OCI-LY1 (cell line): ENCODE measurements around the gene SLC6A18.

ENCODE experiments used
- EZH2 ChIP-seq: fragments of 200-600 bp; sonication (generic), shearing (Covaris generic); IDR thresholded peaks from 2 replicates; pipeline ENCODE4 v1.8.0; 2017; ENCODE audit warnings: borderline replicate concordance, mixed run types, mild to moderate bottlenecking, antibody characterized with exemption, low read length, moderate library complexity, mixed read lengths
- TF ChIP-seq, protein P1 (sequence below): fragments of 200-600 bp; sonication (generic), shearing (Covaris generic); IDR thresholded peaks from 2 replicates; pipeline ENCODE4 v1.5.1; 2017; ENCODE audit warnings: mild to moderate bottlenecking, antibody characterized with exemption, low read length, moderate library complexity, mixed read lengths

DNA sequence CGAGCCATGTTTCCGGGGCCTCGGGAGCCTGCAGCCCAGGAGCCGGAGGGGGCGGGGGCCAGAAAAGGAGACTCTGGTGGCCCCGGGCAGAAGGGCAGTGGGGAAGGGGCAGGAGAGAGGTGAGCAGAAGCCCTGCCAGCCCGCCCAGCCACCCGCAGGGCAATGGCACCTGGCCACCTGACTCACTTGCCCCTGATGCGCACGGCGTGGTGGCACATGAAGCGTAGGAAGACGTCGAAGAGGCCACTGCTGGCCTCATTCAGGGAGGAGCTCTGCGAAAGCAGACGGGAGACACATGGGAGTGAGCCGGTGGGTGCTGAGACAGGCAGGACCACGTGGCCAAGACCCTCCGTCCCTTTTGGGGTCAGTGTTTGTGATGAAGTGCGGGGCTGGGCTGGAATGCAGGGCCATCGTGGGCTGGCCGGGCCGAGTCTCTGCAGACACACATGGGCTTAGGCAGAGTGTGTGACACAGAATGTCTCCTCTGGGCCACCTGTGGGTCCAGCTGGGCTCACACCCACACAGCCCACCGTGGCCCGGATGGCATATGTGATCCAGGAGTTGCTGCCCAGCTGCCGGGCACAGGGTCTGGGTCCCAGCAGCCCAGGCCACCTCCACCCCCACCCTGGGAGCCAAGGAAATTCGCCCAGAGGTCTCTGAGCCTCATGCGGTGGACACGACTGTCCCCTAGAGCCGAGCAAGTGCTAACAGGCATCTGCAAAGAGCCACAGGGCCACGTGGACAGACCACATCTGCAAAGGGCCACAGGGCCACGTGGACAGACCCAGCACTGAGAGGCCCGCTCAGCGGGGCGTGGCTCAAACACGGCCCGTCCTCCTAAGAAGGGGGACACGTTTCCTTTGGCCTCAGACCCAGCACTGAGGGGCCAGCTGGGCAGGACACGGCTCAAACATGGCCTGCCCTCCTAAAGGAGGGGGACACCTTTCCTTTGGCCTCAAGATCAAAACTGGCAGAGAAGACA lies 46.0 kb downstream of the SLC6A18 start:
- TF ChIP-seq, protein P1, sequence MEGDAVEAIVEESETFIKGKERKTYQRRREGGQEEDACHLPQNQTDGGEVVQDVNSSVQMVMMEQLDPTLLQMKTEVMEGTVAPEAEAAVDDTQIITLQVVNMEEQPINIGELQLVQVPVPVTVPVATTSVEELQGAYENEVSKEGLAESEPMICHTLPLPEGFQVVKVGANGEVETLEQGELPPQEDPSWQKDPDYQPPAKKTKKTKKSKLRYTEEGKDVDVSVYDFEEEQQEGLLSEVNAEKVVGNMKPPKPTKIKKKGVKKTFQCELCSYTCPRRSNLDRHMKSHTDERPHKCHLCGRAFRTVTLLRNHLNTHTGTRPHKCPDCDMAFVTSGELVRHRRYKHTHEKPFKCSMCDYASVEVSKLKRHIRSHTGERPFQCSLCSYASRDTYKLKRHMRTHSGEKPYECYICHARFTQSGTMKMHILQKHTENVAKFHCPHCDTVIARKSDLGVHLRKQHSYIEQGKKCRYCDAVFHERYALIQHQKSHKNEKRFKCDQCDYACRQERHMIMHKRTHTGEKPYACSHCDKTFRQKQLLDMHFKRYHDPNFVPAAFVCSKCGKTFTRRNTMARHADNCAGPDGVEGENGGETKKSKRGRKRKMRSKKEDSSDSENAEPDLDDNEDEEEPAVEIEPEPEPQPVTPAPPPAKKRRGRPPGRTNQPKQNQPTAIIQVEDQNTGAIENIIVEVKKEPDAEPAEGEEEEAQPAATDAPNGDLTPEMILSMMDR, result no peak
- TF ChIP-seq EZH2, result no peak
